GM12801 (cell line): ENCODE data around the gene GDAP1L1.

Experiments used
- TF ChIP-seq, protein P1 (sequence below): IDR thresholded peaks from one replicate; pipeline ENCODE4 v1.5.1; 2011; ENCODE audit warnings: control low read depth; ENCODE audit not compliant: insufficient read length; ENCODE audit errors: extremely low read depth

The GDAP1L1 gene

DNA sequence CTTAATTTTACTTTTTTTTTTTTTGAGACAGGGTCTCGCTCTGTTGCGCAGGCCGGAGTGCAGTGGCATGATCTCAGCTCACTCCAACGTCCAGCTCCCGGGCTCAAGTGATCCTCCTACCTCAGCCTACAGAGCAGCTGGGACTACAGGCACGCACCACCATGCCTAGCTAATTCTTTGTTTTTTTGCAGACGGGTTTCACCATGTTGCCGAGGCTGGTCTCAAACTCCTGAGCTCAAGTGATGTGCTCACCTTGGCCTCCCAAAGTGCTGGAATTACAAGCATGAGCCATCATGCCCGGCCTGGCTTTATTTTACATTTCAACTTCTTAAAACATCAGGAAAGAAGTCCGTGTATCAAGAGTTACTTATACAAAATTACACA is 42.3 kb upstream of the GDAP1L1 start:
- TF ChIP-seq, protein P1, sequence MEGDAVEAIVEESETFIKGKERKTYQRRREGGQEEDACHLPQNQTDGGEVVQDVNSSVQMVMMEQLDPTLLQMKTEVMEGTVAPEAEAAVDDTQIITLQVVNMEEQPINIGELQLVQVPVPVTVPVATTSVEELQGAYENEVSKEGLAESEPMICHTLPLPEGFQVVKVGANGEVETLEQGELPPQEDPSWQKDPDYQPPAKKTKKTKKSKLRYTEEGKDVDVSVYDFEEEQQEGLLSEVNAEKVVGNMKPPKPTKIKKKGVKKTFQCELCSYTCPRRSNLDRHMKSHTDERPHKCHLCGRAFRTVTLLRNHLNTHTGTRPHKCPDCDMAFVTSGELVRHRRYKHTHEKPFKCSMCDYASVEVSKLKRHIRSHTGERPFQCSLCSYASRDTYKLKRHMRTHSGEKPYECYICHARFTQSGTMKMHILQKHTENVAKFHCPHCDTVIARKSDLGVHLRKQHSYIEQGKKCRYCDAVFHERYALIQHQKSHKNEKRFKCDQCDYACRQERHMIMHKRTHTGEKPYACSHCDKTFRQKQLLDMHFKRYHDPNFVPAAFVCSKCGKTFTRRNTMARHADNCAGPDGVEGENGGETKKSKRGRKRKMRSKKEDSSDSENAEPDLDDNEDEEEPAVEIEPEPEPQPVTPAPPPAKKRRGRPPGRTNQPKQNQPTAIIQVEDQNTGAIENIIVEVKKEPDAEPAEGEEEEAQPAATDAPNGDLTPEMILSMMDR, result no peak

DNA sequence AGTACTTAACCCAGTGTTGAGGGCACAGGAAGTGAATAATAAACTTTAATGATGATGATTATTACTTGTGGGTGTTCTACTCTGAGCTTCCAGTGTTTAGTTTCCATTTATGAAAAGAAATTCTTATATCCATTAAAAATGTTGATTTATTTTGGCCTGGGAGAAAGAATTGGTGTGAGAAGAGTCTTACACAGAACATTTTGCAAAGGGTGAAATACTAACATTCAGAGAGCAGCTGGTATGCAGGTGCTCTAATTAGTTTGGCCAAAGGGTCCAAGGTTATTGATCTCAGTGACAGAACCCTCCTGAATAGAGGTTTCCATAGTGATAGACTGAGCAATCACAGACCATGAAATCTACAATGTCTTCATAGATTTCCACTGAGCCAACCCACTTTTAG is 41.0 kb upstream of the GDAP1L1 start:
- TF ChIP-seq, protein P1, result no peak

DNA sequence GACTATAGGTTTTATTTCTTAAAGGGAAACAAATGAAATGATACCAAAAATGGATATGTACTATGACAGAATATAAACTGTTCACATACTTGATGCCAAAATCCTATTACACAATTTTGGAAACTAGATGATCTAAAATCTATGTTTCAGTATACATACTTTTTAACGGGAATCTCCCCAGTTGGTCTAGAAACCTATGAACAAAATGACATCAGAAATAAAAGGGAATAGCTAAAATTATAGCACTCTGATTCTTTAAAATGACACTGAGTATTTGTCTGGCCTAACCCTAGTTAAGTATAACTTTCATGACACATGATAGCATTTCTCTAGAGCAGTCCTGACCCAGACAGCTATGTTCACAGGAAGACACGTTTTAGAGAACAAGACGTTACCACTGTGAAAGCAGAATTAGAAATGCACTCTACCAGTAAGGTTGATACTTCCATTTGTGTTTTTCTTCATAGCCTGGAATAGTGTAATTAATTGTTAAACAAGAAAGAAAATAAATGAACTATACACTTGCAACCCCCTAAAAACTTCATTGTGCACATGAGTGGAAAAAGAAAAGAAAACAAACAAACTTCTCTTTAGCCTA is 39.9 kb upstream of the GDAP1L1 start:
- TF ChIP-seq, protein P1, result no peak

DNA sequence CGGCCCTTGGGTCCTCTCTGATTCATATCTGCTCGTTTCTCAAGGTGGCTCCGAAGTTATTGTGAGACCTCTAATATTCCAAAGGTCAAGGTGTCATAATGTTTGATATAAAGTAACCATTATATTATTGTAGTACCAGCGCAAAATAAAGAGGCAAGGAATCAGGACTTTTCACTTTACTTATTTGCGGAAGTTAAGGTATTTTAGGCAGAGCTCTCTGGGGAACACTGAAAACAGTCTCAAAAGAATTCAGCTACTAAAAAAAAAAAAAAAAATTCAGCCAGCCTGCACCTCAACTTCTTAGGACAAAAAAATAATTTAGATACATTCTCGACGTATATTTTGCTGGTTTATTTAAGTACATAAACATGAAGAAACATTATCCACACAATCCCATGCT is 38.9 kb upstream of the GDAP1L1 start:
- TF ChIP-seq, protein P1, result no peak

DNA sequence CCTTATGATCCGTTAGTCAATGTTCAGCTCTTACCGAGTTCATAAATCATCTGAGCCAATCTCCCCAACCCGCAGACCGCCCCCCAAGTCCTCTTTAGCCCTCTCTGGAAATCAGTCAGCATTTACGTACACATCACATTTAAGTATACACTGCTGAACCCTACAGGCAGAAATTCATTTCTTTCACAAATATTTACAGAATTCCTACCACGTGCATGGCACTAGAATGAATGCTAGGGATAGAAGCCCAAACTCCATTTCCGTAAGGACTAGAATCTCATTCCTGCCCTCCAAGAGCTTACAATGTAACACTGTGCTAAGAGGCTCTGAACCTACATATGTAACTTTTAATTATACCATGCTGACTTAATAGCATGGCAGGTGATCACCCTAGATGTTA is 38.3 kb upstream of the GDAP1L1 start:
- TF ChIP-seq, protein P1, result no peak

DNA sequence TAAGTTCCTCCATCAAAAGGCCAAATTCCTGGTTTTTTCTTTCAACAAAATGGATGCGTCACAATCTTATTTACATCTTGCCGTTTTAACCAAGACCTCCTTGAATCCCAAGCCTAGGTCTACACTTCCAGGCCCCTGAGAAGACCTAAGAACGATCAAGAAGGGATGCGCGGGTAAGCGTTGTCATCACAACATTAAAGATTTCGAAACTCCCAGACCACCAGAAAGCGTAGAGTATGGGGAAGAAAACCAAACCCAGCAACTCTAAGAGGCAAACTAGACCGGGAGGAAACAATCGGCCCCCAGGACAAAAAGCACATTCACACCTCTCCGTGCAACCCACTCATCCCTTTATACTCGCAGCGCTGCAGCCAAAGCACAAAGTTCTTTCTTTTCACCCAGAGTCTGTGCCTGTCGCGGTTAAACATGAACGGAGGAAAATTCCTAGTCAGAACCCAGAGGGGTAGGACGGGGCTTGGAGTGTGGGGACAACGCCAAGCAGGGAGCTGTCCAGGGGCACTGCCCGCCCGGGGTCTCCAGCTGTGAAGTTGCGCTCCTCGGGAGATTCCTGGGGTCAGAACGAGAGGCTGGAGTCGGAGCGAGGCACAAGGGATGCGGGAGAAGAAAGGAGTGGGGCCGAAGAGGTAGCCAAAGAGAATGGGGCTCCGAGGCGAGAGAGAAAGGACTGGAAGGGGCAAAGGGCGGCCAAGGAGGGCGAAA is 37.3 kb upstream of the GDAP1L1 start:
- TF ChIP-seq, protein P1, result no peak

DNA sequence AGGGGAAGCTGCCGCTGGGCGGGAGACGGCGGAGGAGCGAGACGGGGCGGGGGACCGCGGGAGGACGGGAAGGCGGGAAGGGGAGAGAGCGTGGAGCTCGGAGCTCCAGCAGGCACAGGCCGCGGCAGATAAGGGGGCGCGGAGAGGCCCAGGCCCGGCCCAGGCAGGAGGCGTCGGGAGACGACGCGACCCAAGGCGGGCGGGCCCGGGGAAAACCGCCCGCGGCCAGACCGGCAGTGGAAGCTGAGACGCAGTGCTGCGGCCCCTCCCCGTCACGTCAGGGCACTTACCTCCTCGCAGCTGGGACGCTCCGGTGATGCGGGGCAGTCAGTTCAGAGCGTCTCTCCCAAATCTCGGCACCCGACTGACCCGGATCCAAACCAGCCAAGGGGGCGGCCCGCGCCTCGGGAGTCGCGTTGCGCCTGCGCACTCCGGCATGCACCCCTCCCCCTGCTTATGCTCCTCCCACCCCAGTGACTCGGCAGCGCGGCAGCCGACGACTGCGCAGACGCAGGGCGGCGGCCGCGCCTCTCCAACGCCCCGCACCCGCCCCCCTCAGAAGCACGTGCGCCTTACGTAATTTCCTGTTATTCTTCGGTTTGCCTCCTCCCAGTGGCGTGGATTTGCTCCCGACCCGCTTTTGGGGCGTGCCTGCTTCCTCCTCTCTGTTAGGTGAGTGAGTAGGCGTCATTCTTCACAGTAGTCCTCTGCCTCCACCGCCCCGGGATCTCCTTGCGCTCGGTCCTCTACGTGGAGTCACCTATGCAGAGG is 36.5 kb upstream of the GDAP1L1 start, which contains the start of gene OSER1:
Gene OSER1 (minus strand): TSS at position 366 of the 771 bp plus-strand sequence. CDS start 3,814 bp downstream, outside the sequence.
- TF ChIP-seq, protein P1, result no peak
